ENCODE results near the gene ZNF100.
"Not testable (repeated sequence)": the region's sequence is repeated elsewhere in the genome, so short reads cannot be mapped to it uniquely, and the experiment has no call there.

The ZNF100 gene

GRCh38 chr19:21705393-21705792 is 62.0 kb downstream of the ZNF100 start:
- no peak for DNase-seq (ENCODE audit: low spot score)
- FAIRE-seq, result no peak

GRCh38 chr19:21704320-21704719 is 63.1 kb downstream of the ZNF100 start:
- no peak for DNase-seq (ENCODE audit: low spot score)

GRCh38 chr19:21699197-21699596 is 68.2 kb downstream of the ZNF100 start:
- FAIRE-seq (no peak), DNase-seq (ENCODE audit: low spot score) (no peak)

More at GRCh38 chr19:21704320-21704719, 63.1 kb downstream of the ZNF100 start:
- FAIRE-seq, result no peak

GRCh38 chr19:21698215-21698614 is 69.2 kb downstream of the ZNF100 start:
- no peak for FAIRE-seq
- DNase-seq (ENCODE audit: low spot score), result peak; percentile 10

GRCh38 chr19:21697698-21698097 is 69.7 kb downstream of the ZNF100 start:
- FAIRE-seq (no peak), DNase-seq (ENCODE audit: low spot score) (no peak)

GRCh38 chr19:21694171-21694906 is 73.0 kb downstream of the ZNF100 start:
- FAIRE-seq, result no peak
- no peak for DNase-seq (ENCODE audit: low spot score)

GRCh38 chr19:21693399-21693798 is 74.0 kb downstream of the ZNF100 start:
- no peak for FAIRE-seq

GRCh38 chr19:21691661-21692060 is 75.7 kb downstream of the ZNF100 start:
- DNase-seq (ENCODE audit: low spot score), result no peak
- FAIRE-seq, result no peak

More at GRCh38 chr19:21693399-21693798, 74.0 kb downstream of the ZNF100 start:
- no peak for DNase-seq (ENCODE audit: low spot score)

GRCh38 chr19:21688464-21688863 is 78.9 kb downstream of the ZNF100 start:
- FAIRE-seq (no peak), DNase-seq (ENCODE audit: low spot score) (no peak)

GRCh38 chr19:21680671-21681070 is 86.7 kb downstream of the ZNF100 start:
- FAIRE-seq (no peak), DNase-seq (ENCODE audit: low spot score) (no peak)

GRCh38 chr19:21680026-21680425 is 87.4 kb downstream of the ZNF100 start:
- no peak for FAIRE-seq
- no peak for DNase-seq (ENCODE audit: low spot score)

GRCh38 chr19:21677696-21678418 is 89.5 kb downstream of the ZNF100 start:
- FAIRE-seq (no peak), DNase-seq (ENCODE audit: low spot score) (no peak)

- FAIRE-seq (no peak), DNase-seq (ENCODE audit: low spot score) (no peak)
Observed at GRCh38 chr19:21674454-21674853, 92.9 kb downstream of the ZNF100 start.

- not testable (repeated sequence) for DNase-seq (ENCODE audit: low spot score); FAIRE-seq
Observed at GRCh38 chr19:21673479-21673878, 93.9 kb downstream of the ZNF100 start.
